ENCODE measurements around the gene BHLHA15. TPM values are rescaled to one million over a fixed set of nuclear protein-coding genes. Genes with fewer than 3 reads are reported as not detected.

Gene BHLHA15
- total and polyA plus RNA-seq, 2 of the 13 experiments (the other 11 are each of a cell fraction or from before 2014, with no cell fraction given) = 1.9 to 6.1 TPM

DNA sequence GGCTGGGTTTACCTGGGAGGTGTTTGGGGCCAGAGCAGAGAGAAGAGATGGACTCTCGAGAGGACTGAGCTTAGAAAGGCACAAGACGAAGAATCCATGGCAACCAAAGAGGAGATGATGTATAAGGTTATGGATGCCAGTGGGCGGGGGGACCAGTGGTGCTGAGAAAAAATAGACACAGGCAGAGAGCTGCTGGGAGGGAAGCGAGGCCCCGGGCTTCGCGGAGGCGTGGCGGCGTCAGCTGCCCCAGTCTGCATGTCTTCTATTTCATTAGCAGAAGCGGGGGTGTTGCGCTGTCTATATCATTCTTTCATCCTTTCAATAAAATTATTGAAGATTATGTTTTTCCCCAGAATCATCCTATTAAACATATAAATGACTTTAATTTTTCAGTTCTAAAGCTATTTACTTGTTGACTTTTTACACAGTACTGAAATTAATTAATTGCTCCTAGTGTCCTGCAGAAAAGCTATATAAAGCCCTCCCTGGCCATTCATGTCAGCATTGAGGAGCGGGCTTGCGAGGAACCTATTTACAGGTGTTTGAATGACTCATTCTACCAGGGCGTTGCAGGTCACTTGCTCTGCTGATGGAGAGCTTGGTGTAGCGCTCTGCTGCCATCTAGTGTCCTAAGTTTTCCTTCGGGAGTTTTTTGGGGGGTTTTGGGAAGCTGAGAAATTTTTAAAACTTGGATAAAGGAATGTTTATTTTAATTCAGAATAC lies 42.9 kb upstream of the BHLHA15 start (continued):
- TF ChIP-seq HNF1B (CRISPR knock-in tag; IDR thresholded peaks at IDR 0.05) (no peak), NFYB (CRISPR knock-in tag; IDR thresholded peaks at IDR 0.05) (no peak), ZNF160 (CRISPR knock-in tag; IDR thresholded peaks at IDR 0.05) (no peak), RFXAP (CRISPR knock-in tag; IDR thresholded peaks at IDR 0.05; ENCODE audit: borderline replicate concordance) (no peak), SIX4 (CRISPR knock-in tag; IDR thresholded peaks at IDR 0.05) (no peak), PPARG (CRISPR knock-in tag; conservative IDR thresholded peaks at IDR 0.05) (no peak), ZNF280D (CRISPR knock-in tag; IDR thresholded peaks at IDR 0.05) (no peak), ZNF790 (CRISPR knock-in tag; IDR thresholded peaks at IDR 0.05; ENCODE audit: borderline replicate concordance) (no peak), POLR2AphosphoS5 (IDR thresholded peaks at IDR 0.05; ENCODE audit: low read depth, low read length) (no peak), ZSCAN12 (CRISPR knock-in tag; IDR thresholded peaks at IDR 0.05) (no peak), GATAD2A (CRISPR knock-in tag; IDR thresholded peaks at IDR 0.05) (no peak), DDIT3 (CRISPR knock-in tag; IDR thresholded peaks at IDR 0.05) (no peak), NR2F1 (CRISPR knock-in tag; IDR thresholded peaks at IDR 0.05) (peak in 1 of 2 experiments; percentile 58; a peak in 2 of 4 replicates), KAT7 (CRISPR knock-in tag; IDR thresholded peaks at IDR 0.05; ENCODE audit: borderline replicate concordance) (no peak), NONO (IDR thresholded peaks at IDR 0.05) (no peak), NONO (CRISPR knock-in tag; conservative IDR thresholded peaks at IDR 0.05) (no peak), ARNTL (CRISPR knock-in tag; IDR thresholded peaks at IDR 0.05) (no peak), ZNF337 (CRISPR knock-in tag; IDR thresholded peaks at IDR 0.05; ENCODE audit: borderline replicate concordance, low read depth) (no peak)
- TF ChIP-seq, protein P1, sequence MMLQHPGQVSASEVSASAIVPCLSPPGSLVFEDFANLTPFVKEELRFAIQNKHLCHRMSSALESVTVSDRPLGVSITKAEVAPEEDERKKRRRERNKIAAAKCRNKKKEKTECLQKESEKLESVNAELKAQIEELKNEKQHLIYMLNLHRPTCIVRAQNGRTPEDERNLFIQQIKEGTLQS (CRISPR knock-in tag; IDR thresholded peaks at IDR 0.05) = 0 out of 2 replicates have a peak, but pooled peaks have one; percentile 30
- TF ChIP-seq, protein P2, sequence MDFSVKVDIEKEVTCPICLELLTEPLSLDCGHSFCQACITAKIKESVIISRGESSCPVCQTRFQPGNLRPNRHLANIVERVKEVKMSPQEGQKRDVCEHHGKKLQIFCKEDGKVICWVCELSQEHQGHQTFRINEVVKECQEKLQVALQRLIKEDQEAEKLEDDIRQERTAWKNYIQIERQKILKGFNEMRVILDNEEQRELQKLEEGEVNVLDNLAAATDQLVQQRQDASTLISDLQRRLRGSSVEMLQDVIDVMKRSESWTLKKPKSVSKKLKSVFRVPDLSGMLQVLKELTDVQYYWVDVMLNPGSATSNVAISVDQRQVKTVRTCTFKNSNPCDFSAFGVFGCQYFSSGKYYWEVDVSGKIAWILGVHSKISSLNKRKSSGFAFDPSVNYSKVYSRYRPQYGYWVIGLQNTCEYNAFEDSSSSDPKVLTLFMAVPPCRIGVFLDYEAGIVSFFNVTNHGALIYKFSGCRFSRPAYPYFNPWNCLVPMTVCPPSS (IDR thresholded peaks at IDR 0.05) = no peak
- TF ChIP-seq, protein P3, sequence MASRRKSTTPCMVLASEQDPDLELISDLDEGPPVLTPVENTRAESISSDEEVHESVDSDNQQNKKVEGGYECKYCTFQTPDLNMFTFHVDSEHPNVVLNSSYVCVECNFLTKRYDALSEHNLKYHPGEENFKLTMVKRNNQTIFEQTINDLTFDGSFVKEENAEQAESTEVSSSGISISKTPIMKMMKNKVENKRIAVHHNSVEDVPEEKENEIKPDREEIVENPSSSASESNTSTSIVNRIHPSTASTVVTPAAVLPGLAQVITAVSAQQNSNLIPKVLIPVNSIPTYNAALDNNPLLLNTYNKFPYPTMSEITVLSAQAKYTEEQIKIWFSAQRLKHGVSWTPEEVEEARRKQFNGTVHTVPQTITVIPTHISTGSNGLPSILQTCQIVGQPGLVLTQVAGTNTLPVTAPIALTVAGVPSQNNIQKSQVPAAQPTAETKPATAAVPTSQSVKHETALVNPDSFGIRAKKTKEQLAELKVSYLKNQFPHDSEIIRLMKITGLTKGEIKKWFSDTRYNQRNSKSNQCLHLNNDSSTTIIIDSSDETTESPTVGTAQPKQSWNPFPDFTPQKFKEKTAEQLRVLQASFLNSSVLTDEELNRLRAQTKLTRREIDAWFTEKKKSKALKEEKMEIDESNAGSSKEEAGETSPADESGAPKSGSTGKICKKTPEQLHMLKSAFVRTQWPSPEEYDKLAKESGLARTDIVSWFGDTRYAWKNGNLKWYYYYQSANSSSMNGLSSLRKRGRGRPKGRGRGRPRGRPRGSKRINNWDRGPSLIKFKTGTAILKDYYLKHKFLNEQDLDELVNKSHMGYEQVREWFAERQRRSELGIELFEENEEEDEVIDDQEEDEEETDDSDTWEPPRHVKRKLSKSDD (CRISPR knock-in tag; IDR thresholded peaks at IDR 0.05; ENCODE audit: low read depth) = no peak

Data from HepG2 (cell line).